Endothelial cell of umbilical vein (primary cell): Measurements from ENCODE around the gene LUC7L.

Experiments used
- EZH2 ChIP-seq: IDR thresholded peaks from 2 replicates; pipeline ENCODE4 v1.6.1; 2012; ENCODE audit warnings: borderline replicate concordance, low read depth, mild to moderate bottlenecking, moderate library complexity, low read length, inconsistent platforms; ENCODE audit not compliant: severe bottlenecking
- FOS ChIP-seq: IDR thresholded peaks from 2 replicates; pipeline ENCODE4 v1.6.1; 2011; ENCODE audit warnings: mild to moderate bottlenecking, low read length, moderate library complexity, borderline replicate concordance; ENCODE audit not compliant: insufficient read depth
- GATA2 ChIP-seq: IDR thresholded peaks from 2 replicates; pipeline ENCODE4 v1.7.0; 2011; ENCODE audit warnings: low read depth, mild to moderate bottlenecking, moderate library complexity, mixed read lengths, low read length; ENCODE audit not compliant: insufficient read length, insufficient read depth
- JUN ChIP-seq: IDR thresholded peaks from 2 replicates; pipeline ENCODE4 v1.6.1; 2011; ENCODE audit warnings: borderline replicate concordance, low read depth; ENCODE audit not compliant: insufficient read length, insufficient read depth
- MAX ChIP-seq: IDR thresholded peaks from 2 replicates; pipeline ENCODE4 v1.6.1; 2011; ENCODE audit not compliant: insufficient read depth, insufficient read length
- MYC ChIP-seq: IDR thresholded peaks from one replicate; pipeline ENCODE4 v1.6.1; 2011; ENCODE audit warnings: mild to moderate bottlenecking, low read depth, low read length
- POLR2A ChIP-seq: IDR thresholded peaks from 2 replicates; pipeline ENCODE4 v1.6.1; 2012; ENCODE audit warnings: low read depth, mild to moderate bottlenecking, control low read depth, low read length
- POLR2AphosphoS5 ChIP-seq: IDR thresholded peaks from 2 replicates; pipeline ENCODE4 v1.6.1; 2012; ENCODE audit warnings: low read depth, mild to moderate bottlenecking, control low read depth, low read length, moderate library complexity; ENCODE audit not compliant: insufficient read depth
- TF ChIP-seq, protein P1 (sequence below), 2 donors: IDR thresholded peaks; 1 replicate in 1 of 2; 2 replicates in 1 of 2; pipeline ENCODE4 v1.5.1; 2011; ENCODE audit warnings: low read length in 2 of 2, mild to moderate bottlenecking in 2 of 2, moderate library complexity in 2 of 2, control low read depth in 1 of 2, inconsistent platforms in 1 of 2, low read depth in 1 of 2; ENCODE audit not compliant: insufficient read depth in 1 of 2; ENCODE audit errors: extremely low read depth in 1 of 2

GRCh38 chr16:228852-229730 is at the start of gene LUC7L:
- TF ChIP-seq, protein P1, sequence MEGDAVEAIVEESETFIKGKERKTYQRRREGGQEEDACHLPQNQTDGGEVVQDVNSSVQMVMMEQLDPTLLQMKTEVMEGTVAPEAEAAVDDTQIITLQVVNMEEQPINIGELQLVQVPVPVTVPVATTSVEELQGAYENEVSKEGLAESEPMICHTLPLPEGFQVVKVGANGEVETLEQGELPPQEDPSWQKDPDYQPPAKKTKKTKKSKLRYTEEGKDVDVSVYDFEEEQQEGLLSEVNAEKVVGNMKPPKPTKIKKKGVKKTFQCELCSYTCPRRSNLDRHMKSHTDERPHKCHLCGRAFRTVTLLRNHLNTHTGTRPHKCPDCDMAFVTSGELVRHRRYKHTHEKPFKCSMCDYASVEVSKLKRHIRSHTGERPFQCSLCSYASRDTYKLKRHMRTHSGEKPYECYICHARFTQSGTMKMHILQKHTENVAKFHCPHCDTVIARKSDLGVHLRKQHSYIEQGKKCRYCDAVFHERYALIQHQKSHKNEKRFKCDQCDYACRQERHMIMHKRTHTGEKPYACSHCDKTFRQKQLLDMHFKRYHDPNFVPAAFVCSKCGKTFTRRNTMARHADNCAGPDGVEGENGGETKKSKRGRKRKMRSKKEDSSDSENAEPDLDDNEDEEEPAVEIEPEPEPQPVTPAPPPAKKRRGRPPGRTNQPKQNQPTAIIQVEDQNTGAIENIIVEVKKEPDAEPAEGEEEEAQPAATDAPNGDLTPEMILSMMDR (IDR thresholded peaks at IDR 0.05; ENCODE audit: extremely low read depth in 1 of 2, insufficient read depth in 1 of 2, low read depth in 1 of 2, low read length in 2 of 2) = no peak
- TF ChIP-seq POLR2A = peak; percentile 99
- no peak for TF ChIP-seq EZH2
- TF ChIP-seq POLR2AphosphoS5 = peak; percentile 100
- TF ChIP-seq JUN = no peak
- TF ChIP-seq MAX = peak; percentile 79
- TF ChIP-seq FOS = peak; percentile 12
- TF ChIP-seq GATA2 = no peak
- TF ChIP-seq MYC = no peak
